GM10266 (cell line): ENCODE data around the gene ZNF729.

Experiments
- DNase-seq: peaks from one replicate; pipeline ENCODE4 v3.0.0; 2012; ENCODE audit errors: extremely low spot score
- CTCF ChIP-seq: IDR thresholded peaks from 2 replicates; pipeline ENCODE4 v1.5.1; 2012; ENCODE audit warnings: mild to moderate bottlenecking, low read depth; ENCODE audit not compliant: control insufficient read depth, insufficient read depth; ENCODE audit errors: missing control alignments

Gene ZNF729

GRCh38 chr19:22326219-22326618 is 40.0 kb downstream of the ZNF729 start:
- TF ChIP-seq CTCF = no peak
- DNase-seq = no peak

- TF ChIP-seq CTCF = no peak
- DNase-seq = no peak
These were observed 41.1 kb downstream of the ZNF729 start for GRCh38 chr19:22327321-22327720.

- no peak for TF ChIP-seq CTCF
These were observed 45.3 kb downstream of the ZNF729 start for GRCh38 chr19:22331521-22331920.

GRCh38 chr19:22332924-22333323 is 46.7 kb downstream of the ZNF729 start:
- no peak for TF ChIP-seq CTCF
- DNase-seq = no peak

More at GRCh38 chr19:22331521-22331920, 45.3 kb downstream of the ZNF729 start:
- no peak for DNase-seq

GRCh38 chr19:22335716-22336115 is 49.5 kb downstream of the ZNF729 start:
- no peak for DNase-seq
- TF ChIP-seq CTCF = no peak

DNA sequence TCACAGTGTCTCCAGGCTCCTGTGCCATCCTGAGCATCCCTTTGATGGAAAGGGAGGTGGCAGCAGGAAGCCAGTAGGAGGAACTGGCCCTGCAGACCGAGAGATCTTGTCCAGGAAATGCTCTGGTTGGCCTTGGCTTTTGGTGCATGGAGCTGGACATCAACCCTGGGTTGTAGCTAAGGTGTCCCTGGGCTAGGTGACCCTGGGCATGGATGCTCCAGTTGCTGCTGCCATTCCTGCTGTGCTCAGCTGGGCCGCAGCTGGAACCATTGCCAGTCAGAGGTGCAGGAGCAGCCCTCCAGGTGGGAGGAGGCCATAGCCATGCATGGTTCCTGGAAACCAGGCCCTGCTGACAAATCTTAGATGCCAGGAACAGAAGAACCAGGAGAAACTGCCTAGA is 68.4 kb downstream of the ZNF729 start:
- no peak for TF ChIP-seq CTCF

More for the DNA sequence above, 68.4 kb downstream of the ZNF729 start:
- no peak for DNase-seq
